ENCODE measurements around the gene PWWP2B.

GRCh38 chr10:132461683-132462231 lies 64.8 kb downstream of the PWWP2B start:
- TF ChIP-seq CTCF (conservative IDR thresholded peaks at IDR 0.05 in 1 of 2, IDR thresholded peaks at IDR 0.05 in 1 of 2; ENCODE audit: extremely low read depth in 1 of 2, insufficient read depth in 1 of 2, low read depth in 1 of 2, low read length in 2 of 2) (no peak), EZH2 (IDR thresholded peaks at IDR 0.05; ENCODE audit: borderline replicate concordance, low read length) (no peak)

Measured in mammary epithelial cell (primary cell).